HG03159 (cell line): ENCODE data around the gene FLNB.

Source experiments
- ATAC-seq: cut with Tn5 transposase; IDR thresholded peaks from one replicate; pipeline ENCODE4 v1.9.1; 2021; ENCODE audit warnings: mild to moderate bottlenecking, moderate library complexity; ENCODE audit not compliant: unreplicated experiment

The FLNB gene

GRCh38 chr3:58026598-58026997 lies 18.4 kb downstream of the FLNB start:
- ATAC-seq = no peak

GRCh38 chr3:58027704-58028317 lies 19.6 kb downstream of the FLNB start:
- ATAC-seq = no peak

GRCh38 chr3:58028902-58029301 lies 20.7 kb downstream of the FLNB start:
- no peak for ATAC-seq

- ATAC-seq = no peak
These were observed 21.8 kb downstream of the FLNB start for GRCh38 chr3:58029842-58030584.

- ATAC-seq = no peak
These were observed 24.0 kb downstream of the FLNB start for GRCh38 chr3:58032186-58032585.

- ATAC-seq = peak; percentile 93
These were observed 26.7 kb downstream of the FLNB start for GRCh38 chr3:58034738-58035523.

GRCh38 chr3:58035524-58036255 lies 27.5 kb downstream of the FLNB start:
- ATAC-seq = no peak

GRCh38 chr3:58036293-58037032 lies 28.2 kb downstream of the FLNB start:
- ATAC-seq = no peak

- no peak for ATAC-seq
These were observed 29.1 kb downstream of the FLNB start for GRCh38 chr3:58037141-58037910.

- ATAC-seq = no peak
These were observed 30.6 kb downstream of the FLNB start for GRCh38 chr3:58038675-58039292.

- ATAC-seq = no peak
These were observed 31.4 kb downstream of the FLNB start for GRCh38 chr3:58039601-58040000.

GRCh38 chr3:58041182-58041825 lies 33.1 kb downstream of the FLNB start:
- no peak for ATAC-seq

GRCh38 chr3:58041826-58042324 lies 33.7 kb downstream of the FLNB start:
- ATAC-seq = peak; percentile 80

- no peak for ATAC-seq
These were observed 34.9 kb downstream of the FLNB start for GRCh38 chr3:58042947-58043707.

- no peak for ATAC-seq
These were observed 35.7 kb downstream of the FLNB start for GRCh38 chr3:58043933-58044332.

GRCh38 chr3:58044691-58045483 lies 36.7 kb downstream of the FLNB start:
- ATAC-seq = no peak

GRCh38 chr3:58047826-58048225 lies 39.6 kb downstream of the FLNB start:
- ATAC-seq = no peak
